GM12875 (cell line): Measurements from ENCODE around the gene HOXC10.

Experiments used
- H3K4me3 ChIP-seq: one replicate; pipeline ENCODE4 v1.5.1; 2011; ENCODE audit warnings: low read depth, low read length, control low read depth
- CTCF ChIP-seq: IDR thresholded peaks from 2 replicates; pipeline ENCODE4 v1.5.1; 2011; ENCODE audit warnings: low read depth, mild to moderate bottlenecking, control low read depth, inconsistent platforms, low read length, moderate library complexity, borderline replicate concordance; ENCODE audit not compliant: insufficient read depth

The HOXC10 gene

DNA sequence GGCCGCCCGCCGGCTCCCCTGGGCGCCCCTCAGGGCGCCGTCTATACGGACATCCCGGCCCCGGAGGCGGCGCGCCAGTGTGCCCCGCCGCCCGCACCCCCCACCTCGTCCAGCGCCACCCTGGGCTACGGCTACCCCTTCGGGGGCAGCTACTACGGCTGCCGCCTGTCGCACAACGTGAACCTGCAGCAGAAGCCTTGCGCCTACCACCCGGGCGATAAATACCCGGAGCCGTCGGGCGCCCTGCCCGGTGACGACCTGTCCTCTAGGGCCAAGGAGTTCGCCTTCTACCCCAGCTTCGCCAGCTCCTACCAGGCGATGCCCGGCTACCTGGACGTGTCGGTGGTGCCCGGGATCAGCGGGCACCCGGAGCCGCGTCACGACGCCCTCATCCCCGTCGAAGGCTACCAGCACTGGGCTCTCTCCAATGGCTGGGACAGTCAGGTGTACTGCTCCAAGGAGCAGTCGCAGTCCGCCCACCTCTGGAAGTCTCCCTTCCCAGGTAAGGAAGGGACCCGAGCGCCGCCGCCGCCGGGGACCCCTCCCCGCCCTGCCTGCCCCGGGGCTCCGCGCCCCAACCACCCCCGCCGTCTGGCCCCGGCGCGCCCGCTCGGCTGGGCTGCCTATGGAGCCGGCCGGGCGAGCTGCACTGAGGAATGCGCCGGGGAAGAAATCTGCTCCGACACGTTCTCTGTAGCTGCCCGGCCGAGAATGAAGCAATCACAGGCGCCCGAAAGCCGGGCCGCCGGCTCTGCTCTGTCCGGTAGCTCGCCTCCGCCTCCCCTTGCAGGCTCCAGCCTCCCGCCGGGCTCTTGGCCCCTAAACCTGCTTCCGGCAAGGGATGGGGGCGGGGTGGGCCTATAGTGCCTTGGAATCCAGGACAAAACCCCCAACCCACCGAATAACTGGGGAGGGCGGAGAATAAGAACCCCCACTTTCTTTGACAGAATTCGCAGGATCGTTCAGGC, 45.5 kb upstream of the HOXC10 start:
- no peak for TF ChIP-seq CTCF

GRCh38 chr12:53940443-53941014, 44.4 kb upstream of the HOXC10 start:
- TF ChIP-seq CTCF: no peak
- no peak overlapping the region for H3K4me3 ChIP-seq

More for the DNA sequence above, 45.5 kb upstream of the HOXC10 start:
- H3K4me3 ChIP-seq: no peak overlapping the region

DNA sequence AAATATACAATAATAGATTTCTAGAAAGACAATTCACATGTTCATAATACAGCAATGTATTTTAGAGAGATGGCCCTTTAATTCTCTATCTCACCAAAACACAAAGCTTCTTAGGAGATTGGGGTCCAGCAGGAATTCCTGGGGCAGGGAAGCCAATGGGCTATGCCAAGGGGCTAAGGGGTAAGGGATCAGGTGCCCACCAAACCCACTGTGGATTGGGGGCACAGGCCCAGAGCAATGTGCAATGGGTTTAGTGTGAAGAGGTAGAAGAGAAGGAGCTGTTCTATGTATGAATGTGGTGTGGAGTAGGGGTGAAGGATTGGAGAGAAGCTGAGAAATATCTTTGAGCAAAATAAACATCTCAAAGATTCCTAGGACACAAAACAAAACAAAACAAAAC, 43.8 kb upstream of the HOXC10 start:
- H3K4me3 ChIP-seq: no peak overlapping the region
- TF ChIP-seq CTCF: no peak

- TF ChIP-seq CTCF: no peak
These were observed 43.2 kb upstream of the HOXC10 start for GRCh38 chr12:53941750-53942149.

DNA sequence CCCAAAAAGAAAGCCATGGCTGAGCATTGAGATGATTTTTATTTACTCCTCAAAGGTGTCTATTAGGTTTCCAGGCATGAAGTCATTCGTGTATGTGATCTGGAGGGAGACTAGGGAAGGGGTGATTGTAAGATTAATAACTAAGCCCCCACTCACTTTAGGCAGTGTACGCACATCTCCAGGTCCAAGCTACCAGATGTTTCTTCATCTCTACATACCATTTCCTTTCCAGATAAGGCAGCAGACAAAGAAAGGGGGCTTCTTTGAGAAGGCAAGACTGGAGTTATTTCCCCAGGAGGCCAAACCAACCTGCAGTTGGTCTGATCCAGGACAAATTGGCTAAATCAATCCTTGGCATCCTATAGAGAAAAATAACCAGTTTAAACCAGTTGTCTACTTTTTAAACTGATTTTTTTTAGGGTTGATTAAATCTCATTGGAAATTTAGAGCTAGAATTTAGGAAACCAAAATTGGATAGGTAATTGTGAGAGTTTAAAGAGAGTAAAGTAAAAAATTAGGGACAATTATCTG, 42.4 kb upstream of the HOXC10 start:
- TF ChIP-seq CTCF: no peak
- no peak overlapping the region for H3K4me3 ChIP-seq

More at GRCh38 chr12:53941750-53942149, 43.2 kb upstream of the HOXC10 start:
- no peak overlapping the region for H3K4me3 ChIP-seq

- TF ChIP-seq CTCF: no peak
These were observed 40.7 kb upstream of the HOXC10 start for GRCh38 chr12:53944209-53944608.

More at GRCh38 chr12:53944209-53944608, 40.7 kb upstream of the HOXC10 start:
- H3K4me3 ChIP-seq: no peak overlapping the region
